ENCODE results near the gene CA11. TPM values are rescaled to one million over a fixed set of nuclear protein-coding genes. Genes with fewer than 3 reads are reported as not detected.

CA11 gene
- total and polyA plus RNA-seq, 4 donors = 0.88 to 13.0 (median 5.1) TPM

DNA sequence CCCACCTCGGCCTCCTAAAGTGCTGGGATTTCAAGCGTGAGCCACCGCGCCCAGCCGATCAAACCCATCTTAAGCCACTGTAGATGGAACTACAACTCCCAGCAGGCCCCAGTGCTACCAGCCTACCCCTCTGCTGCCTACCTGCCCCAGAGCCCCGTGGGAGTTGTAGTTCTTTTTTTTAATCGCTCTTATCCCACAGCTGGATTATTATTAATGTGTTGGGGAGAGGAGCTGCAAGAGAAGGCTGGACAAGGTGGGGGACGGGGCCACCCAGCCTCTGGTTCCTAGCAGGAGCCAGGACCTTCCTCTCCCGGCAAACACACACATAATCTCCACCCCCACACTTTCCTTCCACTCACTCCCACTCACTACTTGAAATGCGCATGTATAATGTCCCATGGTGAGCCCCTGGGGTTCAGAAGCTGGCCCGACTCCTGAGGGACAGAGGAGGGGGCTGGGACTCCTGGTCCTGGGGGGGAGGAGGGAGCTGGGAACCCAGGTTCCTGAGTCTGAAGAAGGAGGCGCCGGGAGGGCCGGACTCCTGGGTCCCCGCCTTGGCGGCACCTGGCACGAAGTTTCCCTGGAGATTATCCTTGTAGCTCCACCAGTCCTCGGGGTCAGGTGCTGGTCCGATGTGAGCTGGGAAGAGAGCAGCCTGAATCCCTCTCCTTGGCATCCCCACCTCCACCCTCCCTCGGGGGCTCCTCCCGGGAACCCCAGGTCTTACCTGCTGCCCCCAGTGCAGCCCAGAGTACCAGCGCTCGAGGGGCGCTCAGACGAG is 958 bp downstream of the CA11 start:
- H3K9me3 ChIP-seq (ENCODE audit: control insufficient read depth in 4 of 4, insufficient read depth in 3 of 4, low read length in 3 of 4) = no peaks in the 10 kb centered on the region
- ATAC-seq (ENCODE audit: insufficient read depth, low FRiP score) (peak; percentile 70), DNase-seq (peak; percentile 80 to 85 (median 81))
- H3K4me1 ChIP-seq (ENCODE audit: control insufficient read depth in 5 of 5, insufficient read depth in 5 of 5, low read length in 5 of 5) = peaks cover 0 to 20% (median 0%) of the 10 kb centered on the region in 5 donors
- H3K4me3 ChIP-seq = no peak overlapping the region
- 2 to 5% methylated on average over 24 to 25 of the region's 25 CpGs for WGBS, 2 donors
- no peaks in the 10 kb centered on the region for H3K36me3 ChIP-seq (ENCODE audit: control insufficient read depth in 4 of 4, insufficient read depth in 4 of 4, low read length in 4 of 4)
- H3K9ac ChIP-seq (ENCODE audit: insufficient read depth in 1 of 2, low read length in 2 of 2) = no peak overlapping the region
- TF ChIP-seq, protein P1, sequence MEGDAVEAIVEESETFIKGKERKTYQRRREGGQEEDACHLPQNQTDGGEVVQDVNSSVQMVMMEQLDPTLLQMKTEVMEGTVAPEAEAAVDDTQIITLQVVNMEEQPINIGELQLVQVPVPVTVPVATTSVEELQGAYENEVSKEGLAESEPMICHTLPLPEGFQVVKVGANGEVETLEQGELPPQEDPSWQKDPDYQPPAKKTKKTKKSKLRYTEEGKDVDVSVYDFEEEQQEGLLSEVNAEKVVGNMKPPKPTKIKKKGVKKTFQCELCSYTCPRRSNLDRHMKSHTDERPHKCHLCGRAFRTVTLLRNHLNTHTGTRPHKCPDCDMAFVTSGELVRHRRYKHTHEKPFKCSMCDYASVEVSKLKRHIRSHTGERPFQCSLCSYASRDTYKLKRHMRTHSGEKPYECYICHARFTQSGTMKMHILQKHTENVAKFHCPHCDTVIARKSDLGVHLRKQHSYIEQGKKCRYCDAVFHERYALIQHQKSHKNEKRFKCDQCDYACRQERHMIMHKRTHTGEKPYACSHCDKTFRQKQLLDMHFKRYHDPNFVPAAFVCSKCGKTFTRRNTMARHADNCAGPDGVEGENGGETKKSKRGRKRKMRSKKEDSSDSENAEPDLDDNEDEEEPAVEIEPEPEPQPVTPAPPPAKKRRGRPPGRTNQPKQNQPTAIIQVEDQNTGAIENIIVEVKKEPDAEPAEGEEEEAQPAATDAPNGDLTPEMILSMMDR (IDR thresholded peaks at IDR 0.05; ENCODE audit: control extremely low read depth, extremely low read depth) = no peak
- H3K27ac ChIP-seq (ENCODE audit: low read depth in 1 of 2, low read length in 1 of 2) = peak overlapping the region in 1 of 2 donors; percentile 63
- peaks cover 0 to 5% (median 0%) of the 10 kb centered on the region in 3 donors for H3K27me3 ChIP-seq (ENCODE audit: control insufficient read depth in 3 of 3, insufficient read depth in 3 of 3, low read length in 2 of 3)

- no peak overlapping the region for H3K27ac ChIP-seq (ENCODE audit: low read depth in 1 of 2, low read length in 1 of 2)
- no peaks in the 10 kb centered on the region for H3K36me3 ChIP-seq (ENCODE audit: control insufficient read depth in 4 of 4, insufficient read depth in 4 of 4, low read length in 4 of 4)
- TF ChIP-seq, protein P1 (IDR thresholded peaks at IDR 0.05; ENCODE audit: control extremely low read depth, extremely low read depth) = no peak
- H3K4me1 ChIP-seq (ENCODE audit: control insufficient read depth in 5 of 5, insufficient read depth in 5 of 5, low read length in 5 of 5) = peaks cover 0 to 20% (median 0%) of the 10 kb centered on the region in 5 donors
- WGBS, 2 donors = 77 to 79% methylated on average over 4 of the region's 4 CpGs
- no peaks in the 10 kb centered on the region for H3K9me3 ChIP-seq (ENCODE audit: control insufficient read depth in 4 of 4, insufficient read depth in 3 of 4, low read length in 3 of 4)
- H3K9ac ChIP-seq (ENCODE audit: insufficient read depth in 1 of 2, low read length in 2 of 2) = no peak overlapping the region
- H3K4me3 ChIP-seq = no peak overlapping the region
- no peak for DNase-seq
- no peak for ATAC-seq (ENCODE audit: insufficient read depth, low FRiP score)
- H3K27me3 ChIP-seq (ENCODE audit: control insufficient read depth in 3 of 3, insufficient read depth in 3 of 3, low read length in 2 of 3) = peaks cover 0 to 8% (median 0%) of the 10 kb centered on the region in 3 donors
Measured at GRCh38 chr19:48644355-48644754, 1.6 kb downstream of the CA11 start.

DNA sequence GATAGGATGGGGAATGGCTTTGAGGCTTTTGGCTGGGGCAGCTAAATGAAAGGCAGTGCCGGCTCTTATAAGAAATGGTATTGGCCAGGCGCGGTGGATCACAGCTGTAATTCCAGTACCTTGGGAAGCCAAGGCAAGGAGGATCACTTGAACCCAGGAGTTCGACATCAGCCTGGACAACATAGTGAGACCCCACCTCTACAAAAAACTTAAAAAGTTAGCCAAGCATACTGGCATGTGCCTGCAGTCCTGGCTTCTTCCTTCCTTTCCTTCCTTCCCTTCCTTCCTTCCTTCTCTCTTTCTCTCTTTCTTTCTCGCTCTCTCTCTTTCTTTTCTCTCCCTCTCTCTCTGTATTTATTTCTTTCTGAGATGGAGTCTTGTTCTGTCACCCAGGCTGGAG is 3.1 kb downstream of the CA11 start:
- Histone ChIP-seq H3K36me3 (ENCODE audit: control insufficient read depth in 4 of 4, insufficient read depth in 4 of 4, low read length in 4 of 4) (no peaks in the 10 kb centered on the region), H3K27ac (ENCODE audit: low read depth in 1 of 2, low read length in 1 of 2) (no peak overlapping the region), H3K4me1 (ENCODE audit: control insufficient read depth in 5 of 5, insufficient read depth in 5 of 5, low read length in 5 of 5) (peaks cover 0 to 27% (median 5%) of the 10 kb centered on the region in 5 donors), H3K27me3 (ENCODE audit: control insufficient read depth in 3 of 3, insufficient read depth in 3 of 3, low read length in 2 of 3) (peaks cover 0 to 9% (median 0%) of the 10 kb centered on the region in 3 donors), H3K9ac (ENCODE audit: insufficient read depth in 1 of 2, low read length in 2 of 2) (no peak overlapping the region), H3K4me3 (no peak overlapping the region), H3K9me3 (ENCODE audit: control insufficient read depth in 4 of 4, insufficient read depth in 3 of 4, low read length in 3 of 4) (no peaks in the 10 kb centered on the region)
- TF ChIP-seq, protein P1 (IDR thresholded peaks at IDR 0.05; ENCODE audit: control extremely low read depth, extremely low read depth) = no peak
- no peak for ATAC-seq (ENCODE audit: insufficient read depth, low FRiP score)
- WGBS, 2 donors = 92 to 95% methylated on average over 5 of the region's 5 CpGs
- no peak for DNase-seq
